Coronary artery (tissue), 2 donors: ENCODE results near the gene KCTD5.

ENCODE experiments used
- DNase-seq: peaks from one replicate; pipeline ENCODE4 v3.0.0-alpha.2; 2017; ENCODE audit warnings: low spot score
- H3K27ac ChIP-seq, 2 donors: fragments of 200-600 bp; sonication (generic); one replicate each; pipeline ENCODE4 v1.5.1; 2016 to 2019
- H3K4me3 ChIP-seq: fragments of 200-600 bp; sonication (generic); 2 replicates; pipeline ENCODE4 v1.5.1; 2016; ENCODE audit warnings: mild to moderate bottlenecking, moderate library complexity
- TF ChIP-seq, protein P1 (sequence below): fragments of 200-600 bp; sonication (generic); IDR thresholded peaks from one replicate; pipeline ENCODE4 v1.5.1; 2019; ENCODE audit warnings: antibody characterized with exemption

KCTD5 gene

GRCh38 chr16:2743007-2743810 is 60.9 kb downstream of the KCTD5 start:
- H3K4me3 ChIP-seq = no peak overlapping the region
- no peak for DNase-seq
- TF ChIP-seq, protein P1, sequence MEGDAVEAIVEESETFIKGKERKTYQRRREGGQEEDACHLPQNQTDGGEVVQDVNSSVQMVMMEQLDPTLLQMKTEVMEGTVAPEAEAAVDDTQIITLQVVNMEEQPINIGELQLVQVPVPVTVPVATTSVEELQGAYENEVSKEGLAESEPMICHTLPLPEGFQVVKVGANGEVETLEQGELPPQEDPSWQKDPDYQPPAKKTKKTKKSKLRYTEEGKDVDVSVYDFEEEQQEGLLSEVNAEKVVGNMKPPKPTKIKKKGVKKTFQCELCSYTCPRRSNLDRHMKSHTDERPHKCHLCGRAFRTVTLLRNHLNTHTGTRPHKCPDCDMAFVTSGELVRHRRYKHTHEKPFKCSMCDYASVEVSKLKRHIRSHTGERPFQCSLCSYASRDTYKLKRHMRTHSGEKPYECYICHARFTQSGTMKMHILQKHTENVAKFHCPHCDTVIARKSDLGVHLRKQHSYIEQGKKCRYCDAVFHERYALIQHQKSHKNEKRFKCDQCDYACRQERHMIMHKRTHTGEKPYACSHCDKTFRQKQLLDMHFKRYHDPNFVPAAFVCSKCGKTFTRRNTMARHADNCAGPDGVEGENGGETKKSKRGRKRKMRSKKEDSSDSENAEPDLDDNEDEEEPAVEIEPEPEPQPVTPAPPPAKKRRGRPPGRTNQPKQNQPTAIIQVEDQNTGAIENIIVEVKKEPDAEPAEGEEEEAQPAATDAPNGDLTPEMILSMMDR = no peak
- H3K27ac ChIP-seq = no peak overlapping the region

DNA sequence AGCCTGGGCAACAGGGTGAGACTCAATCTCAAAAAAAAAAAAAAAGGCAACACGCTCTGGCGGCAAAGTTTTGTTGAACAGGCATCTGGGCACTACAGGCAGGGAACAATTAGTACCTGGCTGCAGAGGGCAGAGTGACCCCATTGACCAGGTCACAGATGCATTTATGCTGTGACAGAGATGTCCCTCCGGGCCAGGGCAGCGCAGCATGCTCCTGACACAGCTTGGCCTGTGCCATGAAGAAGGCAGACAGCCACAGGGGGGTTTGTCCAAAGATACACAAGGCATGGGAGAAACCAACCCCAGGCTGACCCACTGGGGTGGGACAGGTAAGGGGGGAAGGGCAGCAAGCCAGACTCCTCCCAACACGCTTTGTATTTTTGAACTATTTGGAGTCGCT is 62.4 kb downstream of the KCTD5 start:
- TF ChIP-seq, protein P1 = no peak
- Histone ChIP-seq H3K4me3 (no peak overlapping the region), H3K27ac (no peak overlapping the region)
- DNase-seq = no peak

DNA sequence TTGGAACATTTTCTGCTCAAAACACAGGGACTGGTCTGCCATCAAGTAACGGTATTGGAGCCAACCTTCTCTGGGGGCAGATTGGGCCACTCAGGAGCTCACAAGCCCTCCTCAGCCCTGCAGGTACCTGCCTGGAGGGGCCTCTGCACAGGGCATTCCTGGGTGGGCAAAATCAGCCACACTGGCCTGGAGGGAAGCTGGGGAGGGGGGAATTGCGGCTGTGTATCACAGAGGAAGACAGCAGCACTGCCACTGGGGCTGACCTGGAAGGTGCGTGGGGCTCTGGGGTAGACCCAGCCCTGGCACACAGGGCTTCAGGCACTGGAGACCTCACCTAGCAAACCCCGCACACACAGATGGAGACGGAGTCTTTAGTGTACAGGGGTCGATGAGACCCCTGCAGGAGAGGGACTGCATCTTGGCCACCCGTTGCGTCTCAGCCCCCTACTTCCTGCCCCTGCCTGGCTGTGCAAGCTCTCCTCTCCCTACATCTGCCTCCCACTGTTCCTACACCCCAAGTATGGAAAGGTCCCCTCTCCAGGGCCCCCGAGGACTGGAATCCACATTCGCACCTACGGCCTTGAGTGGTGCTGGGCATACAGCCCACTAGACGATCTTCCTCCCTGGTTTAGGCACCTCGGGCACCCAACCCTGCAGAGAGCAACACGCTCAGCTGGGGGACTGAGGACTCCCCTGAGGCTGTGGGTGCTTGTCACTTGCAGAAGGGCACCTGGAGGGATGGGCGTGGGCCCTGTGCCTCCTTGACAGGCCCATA is 63.0 kb downstream of the KCTD5 start:
- no peak overlapping the region for H3K27ac ChIP-seq
- DNase-seq = no peak
- TF ChIP-seq, protein P1 = no peak
- H3K4me3 ChIP-seq = no peak overlapping the region

- no peak for DNase-seq
- H3K4me3 ChIP-seq = no peak overlapping the region
- H3K27ac ChIP-seq = no peak overlapping the region
- TF ChIP-seq, protein P1 = no peak
Measured at GRCh38 chr16:2745961-2746360, 63.6 kb downstream of the KCTD5 start.

DNA sequence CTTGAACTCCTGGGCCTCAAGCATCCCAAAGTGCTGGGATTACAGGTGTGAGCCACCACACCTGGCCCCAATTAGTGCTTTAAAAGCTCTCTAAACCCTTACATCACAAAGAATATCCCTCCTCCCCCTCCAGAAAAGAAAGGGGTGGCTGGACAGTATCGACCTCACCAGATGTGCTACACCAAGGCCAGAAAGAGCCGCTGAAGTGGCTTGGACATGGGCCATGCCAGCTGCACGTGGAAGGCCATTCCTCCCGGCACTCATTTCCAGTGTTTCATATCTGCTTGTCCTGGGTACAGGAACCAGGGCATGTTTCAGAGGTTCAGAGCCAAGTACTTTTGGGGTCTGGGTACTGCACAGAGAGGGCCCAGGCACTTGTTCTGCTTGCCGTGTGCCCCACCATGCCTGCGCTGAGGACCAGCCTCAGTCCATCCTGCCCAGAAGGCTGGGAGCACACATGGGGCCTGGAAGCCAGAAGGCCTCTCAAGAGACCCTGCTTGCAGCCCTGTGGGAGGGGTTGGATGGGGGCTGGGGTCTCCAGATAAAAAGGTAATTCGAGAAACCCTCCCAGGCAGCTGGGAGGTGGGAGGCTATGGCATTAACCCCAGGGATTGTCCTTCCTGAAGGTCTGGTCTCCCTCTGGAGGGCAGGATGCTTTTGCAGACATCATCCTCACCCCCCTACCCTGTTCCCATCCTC is 66.6 kb downstream of the KCTD5 start:
- Histone ChIP-seq H3K27ac (no peak overlapping the region), H3K4me3 (no peak overlapping the region)
- TF ChIP-seq, protein P1 = no peak
- no peak for DNase-seq

DNA sequence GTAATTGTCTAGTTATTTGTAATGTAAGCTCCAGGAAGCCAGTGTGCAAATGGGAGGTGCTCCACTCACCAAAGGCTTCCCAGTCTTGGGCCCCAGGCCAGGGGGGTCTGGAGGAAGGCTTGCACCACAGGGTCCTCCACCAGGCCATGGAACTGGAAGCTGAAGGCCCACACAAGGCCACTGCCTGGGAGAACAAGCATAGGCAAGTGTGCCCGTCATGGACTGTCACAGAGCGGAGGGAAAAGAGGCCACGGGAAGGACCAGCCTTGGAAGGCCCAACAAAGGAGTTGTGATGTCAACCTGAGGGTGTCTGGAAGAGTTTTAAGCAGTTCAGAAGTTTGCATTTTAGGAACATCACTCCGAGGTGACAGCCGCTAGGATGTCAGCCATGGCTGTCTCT is 67.2 kb downstream of the KCTD5 start:
- no peak for DNase-seq
- Histone ChIP-seq H3K27ac (no peak overlapping the region), H3K4me3 (no peak overlapping the region)
- TF ChIP-seq, protein P1 = no peak
